Karpas-422 (cell line): ENCODE results near the gene NBPF1. TPM values are rescaled to one million over a fixed set of nuclear protein-coding genes. Genes with fewer than 3 reads are reported as not detected.
"Not testable (repeated sequence)": the region's sequence is repeated elsewhere in the genome, so short reads cannot be mapped to it uniquely, and the experiment has no call there.

Source experiments
- DNase-seq: peaks from one replicate; pipeline ENCODE4 v3.0.0-alpha.2; 2015
- H2AFZ ChIP-seq: fragments of 200-600 bp; sonication (generic); 2 replicates; pipeline ENCODE4 v1.6.1; 2014; ENCODE audit warnings: antibody characterized with exemption, low read length, mixed read lengths
- H3K27ac ChIP-seq: fragments of 200-600 bp; sonication (generic); 2 replicates; pipeline ENCODE4 v1.5.1; 2014; ENCODE audit warnings: mild to moderate bottlenecking, low read length, moderate library complexity
- H3K27me3 ChIP-seq: fragments of 200-600 bp; sonication (generic); 2 replicates; pipeline ENCODE4 v1.6.1; 2014; ENCODE audit warnings: low read length, mixed read lengths
- H3K36me3 ChIP-seq: fragments of 200-600 bp; sonication (generic); 2 replicates; pipeline ENCODE4 v1.6.1; 2014; ENCODE audit warnings: low read length, mixed read lengths; ENCODE audit not compliant: insufficient read depth
- H3K4me1 ChIP-seq: fragments of 200-600 bp; sonication (generic); 2 replicates; pipeline ENCODE4 v1.6.1; 2014; ENCODE audit warnings: mild to moderate bottlenecking, low read length, mixed read lengths
- H3K4me2 ChIP-seq: fragments of 200-600 bp; sonication (generic); 2 replicates; pipeline ENCODE4 v1.6.1; 2014; ENCODE audit warnings: low read length, low read depth, mild to moderate bottlenecking; ENCODE audit not compliant: poor library complexity, severe bottlenecking
- H3K4me3 ChIP-seq: fragments of 200-600 bp; sonication (generic); 2 replicates; pipeline ENCODE4 v1.5.1; 2014; ENCODE audit warnings: mild to moderate bottlenecking, antibody characterized with exemption, low read length, mixed read lengths
- H3K79me2 ChIP-seq: fragments of 200-600 bp; sonication (generic); 2 replicates; pipeline ENCODE4 v1.6.1; 2014; ENCODE audit warnings: mild to moderate bottlenecking, low read length, mixed read lengths
- H3K9ac ChIP-seq: fragments of 200-600 bp; sonication (generic); 2 replicates; pipeline ENCODE4 v1.6.0; 2014; ENCODE audit warnings: low read length
- H3K9me2 ChIP-seq: fragments of 200-600 bp; sonication (generic), shearing (Covaris generic); replicated peaks from 2 replicates; pipeline ENCODE4 v1.6.0; 2014; ENCODE audit warnings: mild to moderate bottlenecking, low read length, moderate library complexity; ENCODE audit not compliant: insufficient read depth
- H3K9me3 ChIP-seq: fragments of 300-700, 200-600 bp; sonication (generic); 2 replicates; pipeline ENCODE4 v1.6.1; 2014; ENCODE audit warnings: low read length, mixed read lengths
- H4K20me1 ChIP-seq: fragments of 200-600 bp; sonication (generic); 2 replicates; pipeline ENCODE4 v1.6.1; 2014; ENCODE audit warnings: mild to moderate bottlenecking, antibody characterized with exemption, low read length, low read depth; ENCODE audit not compliant: insufficient read depth
- total RNA-seq: library from RNA; depleted of rRNA; stranded (reverse); fragments of >200 nt; shearing (Covaris generic); gene quantifications from 2 replicates; pipeline ENCODE4 v1.2.3, GENCODE V29; 2014; ENCODE audit warnings: low replicate concordance

The NBPF1 gene
- total RNA-seq, 1 experiment from 2014 or later = 18.4 TPM

GRCh38 chr1:16528338-16528737 lies 85.0 kb downstream of the NBPF1 start:
- H3K27me3 ChIP-seq, H3K4me3 ChIP-seq, DNase-seq, H3K9me2 ChIP-seq, H3K79me2 ChIP-seq, H2AFZ ChIP-seq, H4K20me1 ChIP-seq, H3K36me3 ChIP-seq, H3K27ac ChIP-seq, H3K4me1 ChIP-seq, H3K4me2 ChIP-seq, H3K9me3 ChIP-seq, H3K9ac ChIP-seq: not testable (repeated sequence)

GRCh38 chr1:16525769-16526168 lies 87.6 kb downstream of the NBPF1 start:
- not testable (repeated sequence) for H3K4me1 ChIP-seq, H3K9me3 ChIP-seq, H3K9me2 ChIP-seq, H3K4me2 ChIP-seq, DNase-seq, H3K27me3 ChIP-seq, H4K20me1 ChIP-seq, H2AFZ ChIP-seq, H3K36me3 ChIP-seq, H3K79me2 ChIP-seq, H3K27ac ChIP-seq, H3K9ac ChIP-seq, H3K4me3 ChIP-seq

- DNase-seq, H3K4me1 ChIP-seq: not testable (repeated sequence)
These were observed 91.7 kb downstream of the NBPF1 start for GRCh38 chr1:16521679-16522078.

GRCh38 chr1:16521288-16521583 lies 92.1 kb downstream of the NBPF1 start:
- no peaks in the 10 kb centered on the region for H3K9me2 ChIP-seq
- H3K4me1 ChIP-seq = no peaks in the 10 kb centered on the region
- H3K27ac ChIP-seq = no peak overlapping the region
- H3K27me3 ChIP-seq = no peaks in the 10 kb centered on the region
- no peaks in the 10 kb centered on the region for H3K79me2 ChIP-seq
- H3K4me3 ChIP-seq = no peak overlapping the region
- no peak overlapping the region for H2AFZ ChIP-seq
- no peaks in the 10 kb centered on the region for H3K36me3 ChIP-seq
- H4K20me1 ChIP-seq = no peaks in the 10 kb centered on the region
- H3K4me2 ChIP-seq = no peak overlapping the region
- DNase-seq = no peak
- no peak overlapping the region for H3K9ac ChIP-seq
- no peaks in the 10 kb centered on the region for H3K9me3 ChIP-seq

More at GRCh38 chr1:16521679-16522078, 91.7 kb downstream of the NBPF1 start:
- H3K27ac ChIP-seq, H3K36me3 ChIP-seq, H3K27me3 ChIP-seq, H2AFZ ChIP-seq, H3K9me3 ChIP-seq, H3K79me2 ChIP-seq, H3K4me3 ChIP-seq, H3K9me2 ChIP-seq, H4K20me1 ChIP-seq, H3K9ac ChIP-seq, H3K4me2 ChIP-seq: not testable (repeated sequence)

GRCh38 chr1:16520435-16521287 lies 92.7 kb downstream of the NBPF1 start:
- H3K27me3 ChIP-seq, H3K36me3 ChIP-seq, DNase-seq, H2AFZ ChIP-seq, H3K4me3 ChIP-seq, H3K4me2 ChIP-seq, H3K4me1 ChIP-seq, H3K9me2 ChIP-seq, H3K9me3 ChIP-seq, H4K20me1 ChIP-seq, H3K9ac ChIP-seq, H3K27ac ChIP-seq, H3K79me2 ChIP-seq: not testable (repeated sequence)

- H3K4me2 ChIP-seq, H3K36me3 ChIP-seq, H3K27me3 ChIP-seq, H4K20me1 ChIP-seq, H3K9me2 ChIP-seq, DNase-seq, H3K4me3 ChIP-seq, H3K4me1 ChIP-seq, H3K9me3 ChIP-seq, H3K27ac ChIP-seq, H3K79me2 ChIP-seq, H2AFZ ChIP-seq, H3K9ac ChIP-seq: not testable (repeated sequence)
These were observed 94.0 kb downstream of the NBPF1 start for GRCh38 chr1:16519255-16519951.

- not testable (repeated sequence) for H3K9ac ChIP-seq, H3K9me2 ChIP-seq, H3K27me3 ChIP-seq, H3K36me3 ChIP-seq, H3K4me2 ChIP-seq, H3K79me2 ChIP-seq, H3K27ac ChIP-seq, H2AFZ ChIP-seq, H3K4me3 ChIP-seq, H3K4me1 ChIP-seq, H4K20me1 ChIP-seq, H3K9me3 ChIP-seq, DNase-seq
These were observed 94.5 kb downstream of the NBPF1 start for GRCh38 chr1:16518913-16519254.

GRCh38 chr1:16516694-16517410 lies 96.5 kb downstream of the NBPF1 start:
- DNase-seq, H3K9me3 ChIP-seq, H3K36me3 ChIP-seq, H3K9me2 ChIP-seq, H2AFZ ChIP-seq, H3K79me2 ChIP-seq, H3K9ac ChIP-seq, H3K27ac ChIP-seq, H3K4me3 ChIP-seq, H3K27me3 ChIP-seq, H4K20me1 ChIP-seq, H3K4me1 ChIP-seq, H3K4me2 ChIP-seq: not testable (repeated sequence)
